NCI-H1694 (cell line): ENCODE data around the gene BIN1.
A peak's percentile ranks its signal among the peaks of the same experiment; 100 is the strongest.

Source experiments
- DNase-seq: peaks from one replicate; lab custom pipeline; 2025; lab: John Stamatoyannopoulos, UW

The BIN1 gene

GRCh38 chr2:127057371-127058245, 49.3 kb downstream of the BIN1 start:
- no peak for DNase-seq

GRCh38 chr2:127056631-127057370, 50.2 kb downstream of the BIN1 start:
- DNase-seq: no peak

- no peak for DNase-seq
These were observed 50.9 kb downstream of the BIN1 start for GRCh38 chr2:127056086-127056485.

GRCh38 chr2:127055786-127056076, 51.2 kb downstream of the BIN1 start:
- no peak for DNase-seq

GRCh38 chr2:127054996-127055785, 51.8 kb downstream of the BIN1 start:
- no peak for DNase-seq

GRCh38 chr2:127054604-127054930, 52.4 kb downstream of the BIN1 start:
- no peak for DNase-seq

GRCh38 chr2:127053731-127054603, 53.0 kb downstream of the BIN1 start:
- no peak for DNase-seq

- DNase-seq: no peak
These were observed 53.9 kb downstream of the BIN1 start for GRCh38 chr2:127052771-127053691.

GRCh38 chr2:127052057-127052770, 54.7 kb downstream of the BIN1 start:
- DNase-seq: no peak

GRCh38 chr2:127051116-127052056, 55.6 kb downstream of the BIN1 start:
- DNase-seq: no peak

GRCh38 chr2:127050803-127051115, 56.2 kb downstream of the BIN1 start:
- no peak for DNase-seq

GRCh38 chr2:127049927-127050802, 56.8 kb downstream of the BIN1 start:
- peak; percentile 42 for DNase-seq

- no peak for DNase-seq
These were observed 57.7 kb downstream of the BIN1 start for GRCh38 chr2:127048969-127049897.

GRCh38 chr2:127048618-127048935, 58.4 kb downstream of the BIN1 start:
- DNase-seq: no peak

GRCh38 chr2:127047716-127048617, 59.0 kb downstream of the BIN1 start:
- no peak for DNase-seq

GRCh38 chr2:127047054-127047453, 59.9 kb downstream of the BIN1 start:
- DNase-seq: no peak
